Pancreas (tissue), 10 donors: ENCODE data around the gene CD58. TPM values are rescaled to one million over a fixed set of nuclear protein-coding genes. Genes with fewer than 3 reads are reported as not detected.

Experiments
- ATAC-seq, 4 donors: fragments of 200-7000 bp; cut with Tn5 transposase; one replicate each; pipeline versions ENCODE4 v1.8.0 to v1.9.1; 2020; ENCODE audit warnings: mild to moderate bottlenecking in 4 of 4, moderate library complexity in 4 of 4
- DNase-seq, 6 donors: peaks; one replicate each; pipeline ENCODE4 v3.0.0-alpha.2; 2020
- FAIRE-seq: peaks from 2 replicates; lab custom pipeline; 2012; peaks lifted over from hg19 to GRCh38; lab: Jason Lieb, UNC
- H3K27ac ChIP-seq, 4 donors: fragments of 200-600 bp; sonication (generic); 1 replicate in 3 of 4; 2 replicates in 1 of 4; pipeline versions ENCODE4 v1.5.0 to v1.8.0; 2020
- H3K27me3 ChIP-seq, 4 donors: fragments of 200-600 bp; one replicate each; pipeline ENCODE4 v1.8.0; 2021
- H3K36me3 ChIP-seq, 3 donors: fragments of 200-600 bp; sonication (generic) in 1 of 3; one replicate each; pipeline versions ENCODE4 v1.5.0 to v1.8.0; 2020 to 2021
- H3K4me1 ChIP-seq, 3 donors: fragments of 200-600 bp; one replicate each; pipeline ENCODE4 v1.8.0; 2021
- H3K4me3 ChIP-seq, 4 donors: fragments of 200-600 bp; sonication (generic) in 2 of 4; one replicate each; pipeline versions ENCODE4 v1.5.0 to v1.8.0; 2020 to 2021
- H3K9me3 ChIP-seq, 4 donors: fragments of 200-600 bp; one replicate each; pipeline ENCODE4 v1.8.0; 2021
- WGBS, 2 donors: extraction: QIAGEN DNeasy Blood & Tissue Kit; methylation state at CpG; one replicate each; pipeline ENCODE4 v1.1.7; 2013; 5-methylcytosine and 5-hydroxymethylcytosine counted together
- intact Hi-C, 3 donors: fragments of 100-400 bp; cut with DNase I; formaldehyde crosslinking; loops; one replicate each; pipeline versions ENCODE4 v1.11.1 to v1.14.2; 2022
- polyA plus RNA-seq, 2 donors: library from polyadenylated mRNA; stranded (reverse); fragments of 200-250 nt; gene quantifications; one replicate each; pipeline ENCODE4 v1.2.3, GENCODE V29; 2013
- total RNA-seq, 6 donors: library from RNA; stranded (reverse); fragmentation: NEBNext Ultra II Directional in 4 of 6; extraction: Animal tissue kit (Norgen Biotek cat#: 25700) in 4 of 6; gene quantifications; one replicate each; pipeline versions ENCODE4 v1.2.1 to v1.2.4, GENCODE V29; 2021 to 2023
- TF ChIP-seq, protein P1 (sequence below), 4 donors: fragments of 200-600 bp; sonication (generic) in 3 of 4; IDR thresholded peaks; one replicate each; pipeline versions ENCODE4 v1.5.0 to v1.8.0; 2021; ENCODE audit warnings: antibody characterized with exemption in 4 of 4
- donor health status: healthy with polysubstance abuse.
- donor health status: DM: no; HTN: no; CAD: no; lungs with moderate emphysema.
- donor health status: DM: no; HTN: no; CAD: no.
- donor health status: control.
- donor health status: control.
- donor health status: Bipolar disorder and iron deficiency.
- donor health status: DM: yes; HTN: yes; CAD: no.
- donor health status: DM: no; HTN: no; CAD: no.
- donor health status: DM: no; HTN: no; CAD: no.
- donor health status: DM: yes; HTN: yes; CAD: no.

CD58 gene
- total and polyA plus RNA-seq, 8 donors = 1.7 to 9.1 (median 4.0) TPM

DNA sequence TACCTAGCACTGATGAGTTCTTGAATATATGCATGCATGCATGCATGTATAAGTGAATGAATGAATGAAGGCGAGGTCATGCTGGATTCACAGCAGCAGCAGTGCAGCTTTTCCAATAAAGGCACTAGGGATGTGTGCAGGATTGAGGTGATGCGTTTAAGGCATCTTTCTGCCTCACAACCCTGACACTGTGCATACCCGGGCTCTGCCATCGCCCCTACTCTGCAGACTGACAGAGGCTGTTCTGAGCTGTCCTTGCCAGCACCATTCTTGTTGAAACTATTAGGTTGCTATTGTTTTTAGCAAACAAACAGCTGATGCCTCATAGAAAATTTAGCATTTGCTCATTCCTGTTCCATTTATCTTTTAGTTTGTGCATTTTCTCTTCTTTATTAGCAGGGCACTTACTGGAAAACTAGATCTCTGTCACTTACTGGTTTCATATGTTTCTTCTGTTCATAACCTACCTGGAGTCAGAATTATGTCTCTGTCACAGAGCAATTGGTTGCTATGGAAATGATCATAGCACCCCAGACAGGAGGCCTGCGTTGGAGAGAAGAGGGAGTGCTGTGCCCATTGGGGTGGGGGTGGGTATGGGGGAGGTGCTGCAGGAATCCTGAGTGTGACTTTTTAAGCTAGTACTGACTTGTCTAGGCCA lies 79.0 kb downstream of the CD58 start:
- DNase-seq (no peak), ATAC-seq (no peak), FAIRE-seq (no peak)
- Histone ChIP-seq H3K9me3 (no peaks in the 10 kb centered on the region), H3K27me3 (no peaks in the 10 kb centered on the region), H3K36me3 (no peaks in the 10 kb centered on the region), H3K4me3 (no peak overlapping the region), H3K4me1 (peaks cover 18 to 48% (median 26%) of the 10 kb centered on the region in 3 donors), H3K27ac (peak overlapping the region; percentile 20 to 86 (median 74))
- TF ChIP-seq, protein P1, sequence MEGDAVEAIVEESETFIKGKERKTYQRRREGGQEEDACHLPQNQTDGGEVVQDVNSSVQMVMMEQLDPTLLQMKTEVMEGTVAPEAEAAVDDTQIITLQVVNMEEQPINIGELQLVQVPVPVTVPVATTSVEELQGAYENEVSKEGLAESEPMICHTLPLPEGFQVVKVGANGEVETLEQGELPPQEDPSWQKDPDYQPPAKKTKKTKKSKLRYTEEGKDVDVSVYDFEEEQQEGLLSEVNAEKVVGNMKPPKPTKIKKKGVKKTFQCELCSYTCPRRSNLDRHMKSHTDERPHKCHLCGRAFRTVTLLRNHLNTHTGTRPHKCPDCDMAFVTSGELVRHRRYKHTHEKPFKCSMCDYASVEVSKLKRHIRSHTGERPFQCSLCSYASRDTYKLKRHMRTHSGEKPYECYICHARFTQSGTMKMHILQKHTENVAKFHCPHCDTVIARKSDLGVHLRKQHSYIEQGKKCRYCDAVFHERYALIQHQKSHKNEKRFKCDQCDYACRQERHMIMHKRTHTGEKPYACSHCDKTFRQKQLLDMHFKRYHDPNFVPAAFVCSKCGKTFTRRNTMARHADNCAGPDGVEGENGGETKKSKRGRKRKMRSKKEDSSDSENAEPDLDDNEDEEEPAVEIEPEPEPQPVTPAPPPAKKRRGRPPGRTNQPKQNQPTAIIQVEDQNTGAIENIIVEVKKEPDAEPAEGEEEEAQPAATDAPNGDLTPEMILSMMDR (IDR thresholded peaks at IDR 0.05) = no peak
- WGBS, 2 donors = 75 to 79% methylated on average over 5 of the region's 5 CpGs
- intact Hi-C loops = no loop called here

DNA sequence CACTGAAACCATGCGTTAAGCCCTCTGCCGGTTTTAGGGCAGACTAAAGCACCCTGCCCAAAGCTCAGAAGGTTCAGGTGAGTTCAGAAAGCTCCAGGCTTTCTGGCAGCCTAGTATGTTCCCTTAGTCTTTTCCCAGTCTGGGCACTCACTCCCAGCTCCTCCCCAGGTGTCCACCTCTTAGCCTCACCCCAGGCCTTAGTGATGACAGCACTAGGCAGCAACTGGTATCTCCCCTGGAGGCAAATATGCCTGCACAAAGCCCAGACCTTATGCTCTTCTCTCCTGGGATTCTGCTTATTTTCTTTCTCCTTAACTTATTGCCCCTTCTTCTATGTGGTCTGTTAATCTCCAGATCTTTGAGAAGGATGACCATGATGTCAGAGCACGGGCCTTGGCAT lies 80.2 kb downstream of the CD58 start:
- ATAC-seq (no peak), FAIRE-seq (no peak), DNase-seq (no peak)
- no peaks in the 10 kb centered on the region for H3K27me3 ChIP-seq
- peak overlapping the region; percentile 67 to 86 (median 74) for H3K27ac ChIP-seq
- no peaks in the 10 kb centered on the region for H3K36me3 ChIP-seq
- H3K4me1 ChIP-seq = peaks cover 9 to 40% (median 19%) of the 10 kb centered on the region in 3 donors
- H3K9me3 ChIP-seq = no peaks in the 10 kb centered on the region
- 81 to 93% methylated on average over 3 of the region's 3 CpGs for WGBS, 2 donors
- no peak overlapping the region for H3K4me3 ChIP-seq
- intact Hi-C loops = no loop called here
- TF ChIP-seq, protein P1 (IDR thresholded peaks at IDR 0.05) = no peak

DNA sequence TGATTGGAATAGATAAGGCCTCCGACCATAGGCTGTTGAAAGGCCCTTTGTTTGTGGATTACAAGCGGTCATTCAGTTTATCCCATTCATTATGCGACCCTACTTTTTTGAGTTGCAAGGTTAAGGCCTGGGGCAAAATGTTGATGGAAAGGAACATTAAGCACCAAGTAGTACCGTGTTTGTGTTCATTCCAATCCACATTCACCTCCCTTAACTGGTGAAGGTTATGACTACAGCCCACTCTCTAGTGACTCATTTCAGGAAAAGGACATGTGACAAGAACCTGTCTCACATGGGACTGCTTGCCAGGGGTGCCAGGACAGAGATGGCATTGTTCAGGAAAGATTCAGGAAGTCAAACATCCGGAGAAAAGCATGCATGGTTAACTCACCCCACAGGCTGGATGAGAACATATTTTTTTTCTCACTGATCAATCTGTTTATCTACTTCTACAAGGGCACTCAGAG lies 81.6 kb downstream of the CD58 start:
- H3K4me1 ChIP-seq = peaks cover 0 to 28% (median 9%) of the 10 kb centered on the region in 3 donors
- TF ChIP-seq, protein P1 (IDR thresholded peaks at IDR 0.05) = no peak
- H3K36me3 ChIP-seq = no peaks in the 10 kb centered on the region
- DNase-seq (peak in 2 of 6 donors; percentile 62 to 70), ATAC-seq (peak; percentile 44 to 80 (median 72)), FAIRE-seq (no peak)
- H3K27me3 ChIP-seq = no peaks in the 10 kb centered on the region
- 57 to 59% methylated on average over 5 of the region's 5 CpGs for WGBS, 2 donors
- intact Hi-C loops = loop anchor here in 1 of 3 donors (10.0 kb wide), 2 partner anchors 124 to 254 kb away; no protein-coding TSS in a partner anchor
- no peaks in the 10 kb centered on the region for H3K9me3 ChIP-seq
- no peak overlapping the region for H3K4me3 ChIP-seq
- H3K27ac ChIP-seq = peak overlapping the region; percentile 67 to 86 (median 74)

DNA sequence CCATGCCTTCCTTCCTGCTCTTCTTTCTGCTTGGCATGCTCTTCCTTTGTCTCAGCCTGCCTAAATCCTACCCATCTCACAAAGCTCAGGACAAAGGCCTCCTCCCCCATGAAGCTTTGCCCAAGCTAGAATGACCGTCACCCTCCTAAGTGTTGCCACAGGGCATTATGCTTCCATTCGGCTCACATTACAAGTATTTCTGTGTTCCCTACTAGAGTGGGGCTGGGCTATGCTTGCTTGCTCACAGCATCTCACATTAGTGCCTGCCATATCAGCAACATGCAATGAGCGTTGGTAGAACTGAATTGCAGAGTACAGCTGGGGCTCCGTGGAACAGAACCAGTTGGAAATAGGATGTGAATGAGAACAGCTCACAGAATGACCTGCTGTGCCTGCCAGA lies 82.8 kb downstream of the CD58 start:
- Histone ChIP-seq H3K9me3 (no peaks in the 10 kb centered on the region), H3K36me3 (no peaks in the 10 kb centered on the region), H3K27me3 (no peaks in the 10 kb centered on the region), H3K4me1 (peaks cover 0 to 22% (median 0%) of the 10 kb centered on the region in 3 donors), H3K27ac (peak overlapping the region; percentile 5 to 76 (median 68)), H3K4me3 (no peak overlapping the region)
- WGBS, 2 donors = 69 to 70% methylated on average over 4 of the region's 4 CpGs
- ATAC-seq = no peak
- TF ChIP-seq, protein P1 (IDR thresholded peaks at IDR 0.05) = no peak
- no peak for FAIRE-seq
- intact Hi-C loops = loop anchor here in 1 of 3 donors (10.0 kb wide), 2 partner anchors 123 to 253 kb away; no protein-coding TSS in a partner anchor
- no peak for DNase-seq

DNA sequence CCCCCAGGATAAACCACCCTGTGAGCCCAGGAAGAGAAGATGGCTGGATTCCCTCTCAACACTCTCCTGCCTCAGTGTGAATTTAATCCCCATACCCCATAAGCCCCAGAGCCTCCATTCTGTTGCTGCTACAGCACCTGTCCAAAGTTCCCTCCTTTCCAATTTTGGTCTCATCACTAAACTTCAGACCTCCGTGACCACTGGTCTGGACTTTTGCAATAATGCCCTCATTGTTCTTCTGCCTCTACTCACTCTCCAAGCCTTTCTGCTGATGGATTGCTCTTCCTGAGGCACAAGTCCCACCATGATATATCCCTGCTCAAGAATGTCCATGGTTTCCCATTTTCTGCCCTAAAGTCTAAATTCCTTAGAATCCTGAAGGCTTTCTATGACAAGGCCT lies 83.2 kb downstream of the CD58 start:
- peak overlapping the region in 3 of 4 donors; percentile 5 to 76 (median 65) for H3K27ac ChIP-seq
- ATAC-seq (no peak), FAIRE-seq (no peak), DNase-seq (no peak)
- no peaks in the 10 kb centered on the region for H3K27me3 ChIP-seq
- H3K9me3 ChIP-seq = no peaks in the 10 kb centered on the region
- H3K4me1 ChIP-seq = peaks cover 0 to 18% (median 0%) of the 10 kb centered on the region in 3 donors
- no peaks in the 10 kb centered on the region for H3K36me3 ChIP-seq
- 76 to 90% methylated on average over 1 of the region's 1 CpG for WGBS, 2 donors
- intact Hi-C loops = loop anchor here in 1 of 3 donors (10.0 kb wide), 2 partner anchors 123 to 253 kb away; no protein-coding TSS in a partner anchor
- H3K4me3 ChIP-seq = no peak overlapping the region
- TF ChIP-seq, protein P1 (IDR thresholded peaks at IDR 0.05) = no peak
